Heart left ventricle (tissue), 13 donors: ENCODE results near the gene IL2RA.

Experiments used
- POLR2A ChIP-seq, 2 donors: fragments of 450-650 bp; IDR thresholded peaks; one replicate each; pipeline ENCODE4 v1.6.1; 2017; ENCODE audit warnings: antibody characterized with exemption in 2 of 2, mild to moderate bottlenecking in 2 of 2, moderate library complexity in 2 of 2
- TF ChIP-seq, protein P1 (sequence below), 12 donors: fragments of 200-600 bp; sonication (generic) in 4 of 12; IDR thresholded peaks; one replicate each; pipeline versions ENCODE4 v1.5.0 to v1.8.0; 2018 to 2022; ENCODE audit warnings: antibody characterized with exemption in 12 of 12, mild to moderate bottlenecking in 5 of 12
- donor health status: ischemic (EF 13 %, LVEDD 7.1; RV severe dilation, severe dysfunction).
- donor health status: DM: no; HTN: yes; CAD: no.
- donor health status: DM: no; HTN: no; CAD: no.
- donor health status: ischemic (EF 25% LVEDD 6.9; RV normal size, moderate dysfunction).
- donor health status: ischemic (EF 25% LVEDD 5.7; RV mildly dilated, moderate dysfunction).
- donor health status: ischemic (EF 35%, LVEDD 5.7; RV mildly dilated, moderate dysfunction).
- donor health status: nonischemic (EF 11% LVEDD 7.7; RV severe dilation, severe dysfunction).
- donor health status: DM: yes; HTN: yes; CAD: no.
- donor health status: PGD.
- donor health status: ischemic (EF 29% LVEDD 5.4; RV normal size, mild dysfunction).
- donor health status: nonischemic (EF 23%, LVEDD 6.1; RV moderate dilation, normal function).

DNA sequence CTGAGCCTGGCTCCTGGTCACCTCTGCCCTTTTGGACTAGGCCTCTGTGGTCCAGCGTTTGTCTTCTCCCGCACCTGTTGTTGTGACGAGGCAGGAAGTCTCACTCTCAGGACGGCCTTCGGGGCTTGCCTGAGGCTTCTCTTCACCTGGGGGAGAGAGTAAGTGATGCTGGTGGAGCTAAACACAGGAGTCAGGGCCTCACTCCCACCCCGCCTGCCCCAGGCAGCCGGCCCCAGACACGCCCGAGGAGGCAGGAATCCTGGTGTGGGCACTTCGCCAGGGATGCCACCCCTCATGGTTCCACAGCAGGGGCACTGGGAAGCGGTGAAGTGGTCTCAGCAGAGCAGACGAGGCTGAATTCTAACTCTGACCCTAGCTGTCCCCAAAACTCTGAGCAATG lies 42.4 kb downstream of the IL2RA start:
- TF ChIP-seq, protein P1, sequence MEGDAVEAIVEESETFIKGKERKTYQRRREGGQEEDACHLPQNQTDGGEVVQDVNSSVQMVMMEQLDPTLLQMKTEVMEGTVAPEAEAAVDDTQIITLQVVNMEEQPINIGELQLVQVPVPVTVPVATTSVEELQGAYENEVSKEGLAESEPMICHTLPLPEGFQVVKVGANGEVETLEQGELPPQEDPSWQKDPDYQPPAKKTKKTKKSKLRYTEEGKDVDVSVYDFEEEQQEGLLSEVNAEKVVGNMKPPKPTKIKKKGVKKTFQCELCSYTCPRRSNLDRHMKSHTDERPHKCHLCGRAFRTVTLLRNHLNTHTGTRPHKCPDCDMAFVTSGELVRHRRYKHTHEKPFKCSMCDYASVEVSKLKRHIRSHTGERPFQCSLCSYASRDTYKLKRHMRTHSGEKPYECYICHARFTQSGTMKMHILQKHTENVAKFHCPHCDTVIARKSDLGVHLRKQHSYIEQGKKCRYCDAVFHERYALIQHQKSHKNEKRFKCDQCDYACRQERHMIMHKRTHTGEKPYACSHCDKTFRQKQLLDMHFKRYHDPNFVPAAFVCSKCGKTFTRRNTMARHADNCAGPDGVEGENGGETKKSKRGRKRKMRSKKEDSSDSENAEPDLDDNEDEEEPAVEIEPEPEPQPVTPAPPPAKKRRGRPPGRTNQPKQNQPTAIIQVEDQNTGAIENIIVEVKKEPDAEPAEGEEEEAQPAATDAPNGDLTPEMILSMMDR (IDR thresholded peaks at IDR 0.05): no peak
- no peak for TF ChIP-seq POLR2A (IDR thresholded peaks at IDR 0.05)
